ENCODE measurements around the gene PDZD4.
A peak's percentile ranks its signal among the peaks of the same experiment; 100 is the strongest.
"Not testable (repeated sequence)": the region's sequence is repeated elsewhere in the genome, so short reads cannot be mapped to it uniquely, and the experiment has no call there.

Gene PDZD4

GRCh38 chrX:153832728-153833127 is 2.4 kb upstream of the PDZD4 start:
- DNase-seq, result no peak

- no peak for DNase-seq
These were observed 1.2 kb upstream of the PDZD4 start for GRCh38 chrX:153831429-153832150.

- no peak for DNase-seq
These were observed 490 bp upstream of the PDZD4 start for GRCh38 chrX:153830640-153831428.

- no peak for DNase-seq
These were observed 870 bp downstream of the PDZD4 start for GRCh38 chrX:153829549-153829798.

- no peak for DNase-seq
These were observed 1.4 kb downstream of the PDZD4 start for GRCh38 chrX:153828723-153829548.

- DNase-seq, result no peak
These were observed 2.0 kb downstream of the PDZD4 start for GRCh38 chrX:153828308-153828707.

GRCh38 chrX:153827903-153828302 is 2.4 kb downstream of the PDZD4 start:
- DNase-seq, result no peak

GRCh38 chrX:153827016-153827415 is 3.3 kb downstream of the PDZD4 start:
- DNase-seq, result no peak

- DNase-seq, result no peak
These were observed 5.3 kb downstream of the PDZD4 start for GRCh38 chrX:153825042-153825441.

GRCh38 chrX:153824348-153824747 is 6.0 kb downstream of the PDZD4 start:
- DNase-seq, result no peak

- DNase-seq, result no peak
These were observed 9.3 kb downstream of the PDZD4 start for GRCh38 chrX:153821066-153821465.

GRCh38 chrX:153820601-153821000 is 9.7 kb downstream of the PDZD4 start:
- DNase-seq, result no peak

GRCh38 chrX:153819384-153820040 is 10.8 kb downstream of the PDZD4 start:
- DNase-seq, result no peak

- DNase-seq, result peak; percentile 29 to 53
These were observed 11.6 kb downstream of the PDZD4 start for GRCh38 chrX:153818571-153819383.

GRCh38 chrX:153818064-153818463 is 12.3 kb downstream of the PDZD4 start:
- not testable (repeated sequence) for DNase-seq

- peak in 1 of 2 experiments; percentile 15 for DNase-seq
These were observed 13.3 kb downstream of the PDZD4 start for GRCh38 chrX:153816831-153817690.

- no peak for DNase-seq
These were observed 15.6 kb downstream of the PDZD4 start for GRCh38 chrX:153814591-153815315.

GRCh38 chrX:153813161-153813560 is 17.2 kb downstream of the PDZD4 start:
- DNase-seq, result no peak

GRCh38 chrX:153812220-153812619 is 18.1 kb downstream of the PDZD4 start:
- no peak for DNase-seq

- no peak for DNase-seq
These were observed 22.4 kb downstream of the PDZD4 start for GRCh38 chrX:153807976-153808375.

Measured in stimulated activated CD4-positive, alpha-beta T cell treated with anti-CD3 and anti-CD28 coated beads, Interleukin-4, amount 100 ng/mL, for 4 hours (primary cell).